ENCODE data around the gene ZMYM4.
A peak's percentile ranks its signal among the peaks of the same experiment; 100 is the strongest.

Gene ZMYM4

GRCh38 chr1:35406103-35406502, 137.6 kb downstream of the ZMYM4 start:
- no peak for DNase-seq (ENCODE audit: low read depth)

- DNase-seq (ENCODE audit: low read depth), result no peak
Measured at GRCh38 chr1:35407743-35408142, 139.2 kb downstream of the ZMYM4 start.

GRCh38 chr1:35408925-35409324, 140.4 kb downstream of the ZMYM4 start:
- DNase-seq (ENCODE audit: low read depth), result no peak

- DNase-seq (ENCODE audit: low read depth), result no peak
Measured at GRCh38 chr1:35426097-35426586, 157.6 kb downstream of the ZMYM4 start.

- DNase-seq (ENCODE audit: low read depth), result no peak
Measured at GRCh38 chr1:35428360-35428759, 159.9 kb downstream of the ZMYM4 start.

GRCh38 chr1:35430762-35431161, 162.3 kb downstream of the ZMYM4 start:
- no peak for DNase-seq (ENCODE audit: low read depth)

- no peak for DNase-seq (ENCODE audit: low read depth)
Measured at GRCh38 chr1:35431173-35431599, 162.7 kb downstream of the ZMYM4 start.

GRCh38 chr1:35432231-35432630, 163.7 kb downstream of the ZMYM4 start:
- DNase-seq (ENCODE audit: low read depth), result no peak

GRCh38 chr1:35433714-35434113, 165.2 kb downstream of the ZMYM4 start:
- no peak for DNase-seq (ENCODE audit: low read depth)

- no peak for DNase-seq (ENCODE audit: low read depth)
Measured at GRCh38 chr1:35434703-35435102, 166.2 kb downstream of the ZMYM4 start.

GRCh38 chr1:35436078-35436477, 167.6 kb downstream of the ZMYM4 start:
- no peak for DNase-seq (ENCODE audit: low read depth)

GRCh38 chr1:35437200-35437599, 168.7 kb downstream of the ZMYM4 start:
- no peak for DNase-seq (ENCODE audit: low read depth)

- DNase-seq (ENCODE audit: low read depth), result no peak
Measured at GRCh38 chr1:35439626-35440025, 171.1 kb downstream of the ZMYM4 start.

GRCh38 chr1:35441926-35442579, 173.5 kb downstream of the ZMYM4 start:
- DNase-seq (ENCODE audit: low read depth), result no peak

GRCh38 chr1:35442734-35443133, 174.2 kb downstream of the ZMYM4 start:
- DNase-seq (ENCODE audit: low read depth), result no peak

- no peak for DNase-seq (ENCODE audit: low read depth)
Measured at GRCh38 chr1:35443768-35444518, 175.4 kb downstream of the ZMYM4 start.

GRCh38 chr1:35444519-35444774, 175.9 kb downstream of the ZMYM4 start:
- no peak for DNase-seq (ENCODE audit: low read depth)

GRCh38 chr1:35447278-35447677, 178.8 kb downstream of the ZMYM4 start:
- no peak for DNase-seq (ENCODE audit: low read depth)

- DNase-seq (ENCODE audit: low read depth), result no peak
Measured at GRCh38 chr1:35448344-35448801, 179.9 kb downstream of the ZMYM4 start.

- no peak for DNase-seq (ENCODE audit: low read depth)
Measured at GRCh38 chr1:35449334-35450008, 181.0 kb downstream of the ZMYM4 start.

- DNase-seq (ENCODE audit: low read depth), result peak; percentile 24
Measured at GRCh38 chr1:35451125-35451528, 182.6 kb downstream of the ZMYM4 start.

GRCh38 chr1:35452106-35452774, 183.7 kb downstream of the ZMYM4 start:
- DNase-seq (ENCODE audit: low read depth), result no peak

- DNase-seq (ENCODE audit: low read depth), result no peak
Measured at GRCh38 chr1:35453031-35453430, 184.5 kb downstream of the ZMYM4 start.
